ENCODE data around the gene KSR1. TPM values are rescaled to one million over a fixed set of nuclear protein-coding genes. Genes with fewer than 3 reads are reported as not detected.

KSR1 gene
- total RNA-seq, 8 experiments from 2014 or later: 11.2 to 34.1 (median 17.6) TPM

GRCh38 chr17:27595208-27595607 is 139.0 kb downstream of the KSR1 start:
- no peak overlapping the region for H3K27ac ChIP-seq
- no peak for ATAC-seq (replicated peaks in 6 of 8)
- no peak overlapping the region for H3K4me3 ChIP-seq
- 89 to 100% (median 100%) methylated on average over 1 to 2 of the region's 2 CpGs; no CpG with 5 or more reads in 5 of the 10 experiments for WGBS, 10 experiments
- in situ Hi-C loops (cut with MboI; ENCODE audit: low pct_unique_long_range_greater_than_20kb in 2 of 9, low sequenced_read_pairs in 9 of 9, unreplicated experiment in 9 of 9): loop anchor here in 7 of 9 experiments (10.0 to 25.0 kb wide), 7 partner anchors 60 to 358 kb away; partner anchors contain the start of gene KSR1 (in 4 of the 7)
- H3K4me1 ChIP-seq (replicated peaks in 1 of 2): peaks cover 0 to 5% of the 10 kb centered on the region in 2 donors

GRCh38 chr17:27596096-27596495 is 139.8 kb downstream of the KSR1 start:
- Histone ChIP-seq H3K4me3 (no peak overlapping the region), H3K4me1 (replicated peaks in 1 of 2) (peaks cover 0 to 11% of the 10 kb centered on the region in 2 donors), H3K27ac (no peak overlapping the region)
- ATAC-seq (replicated peaks in 6 of 8): no peak
- 17 to 95% (median 81%) methylated on average over 1 to 3 of the region's 4 CpGs; no CpG with 5 or more reads in 4 of the 10 experiments for WGBS, 10 experiments
- in situ Hi-C loops (cut with MboI; ENCODE audit: low pct_unique_long_range_greater_than_20kb in 2 of 9, low sequenced_read_pairs in 9 of 9, unreplicated experiment in 9 of 9): loop anchor here in 7 of 9 experiments (10.0 to 25.0 kb wide), 7 partner anchors 61 to 359 kb away; partner anchors contain the start of gene KSR1 (in 4 of the 7)

GRCh38 chr17:27596566-27597187 is 140.4 kb downstream of the KSR1 start:
- H3K4me3 ChIP-seq: no peak overlapping the region
- WGBS, 10 experiments: 0 to 100% (median 88%) methylated on average over 1 to 6 of the region's 9 CpGs
- in situ Hi-C loops (cut with MboI; ENCODE audit: low pct_unique_long_range_greater_than_20kb in 2 of 9, low sequenced_read_pairs in 9 of 9, unreplicated experiment in 9 of 9): loop anchor here in 7 of 9 experiments (10.0 to 25.0 kb wide), 7 partner anchors 62 to 359 kb away; partner anchors contain the start of gene KSR1 (in 4 of the 7)
- H3K27ac ChIP-seq: no peak overlapping the region
- ATAC-seq (replicated peaks in 6 of 8): no peak
- H3K4me1 ChIP-seq (replicated peaks in 1 of 2): peaks cover 0 to 11% of the 10 kb centered on the region in 2 donors

- Histone ChIP-seq H3K4me1 (replicated peaks in 1 of 2) (peaks cover 0 to 11% of the 10 kb centered on the region in 2 donors), H3K4me3 (no peak overlapping the region), H3K27ac (no peak overlapping the region)
- WGBS, 10 experiments: 95 to 100% (median 100%) methylated on average over 1 to 4 of the region's 10 CpGs; no CpG with 5 or more reads in 7 of the 10 experiments
- no peak for ATAC-seq (replicated peaks in 6 of 8)
- in situ Hi-C loops (cut with MboI; ENCODE audit: low pct_unique_long_range_greater_than_20kb in 2 of 9, low sequenced_read_pairs in 9 of 9, unreplicated experiment in 9 of 9): loop anchor here in 7 of 9 experiments (10.0 to 25.0 kb wide), 7 partner anchors 62 to 360 kb away; partner anchors contain the start of gene KSR1 (in 4 of the 7)
These were observed 140.9 kb downstream of the KSR1 start for GRCh38 chr17:27597188-27597580.

GRCh38 chr17:27597783-27598320 is 141.6 kb downstream of the KSR1 start:
- no peak overlapping the region for H3K4me3 ChIP-seq
- no peak overlapping the region for H3K27ac ChIP-seq
- WGBS, 10 experiments: 80 to 100% (median 85%) methylated on average over 1 to 2 of the region's 5 CpGs; no CpG with 5 or more reads in 6 of the 10 experiments
- ATAC-seq (replicated peaks in 6 of 8): no peak
- in situ Hi-C loops (cut with MboI; ENCODE audit: low pct_unique_long_range_greater_than_20kb in 2 of 9, low sequenced_read_pairs in 9 of 9, unreplicated experiment in 9 of 9): loop anchor here in 7 of 9 experiments (10.0 to 25.0 kb wide), 7 partner anchors 63 to 361 kb away; partner anchors contain the start of gene KSR1 (in 4 of the 7)
- peaks cover 0 to 11% of the 10 kb centered on the region in 2 donors for H3K4me1 ChIP-seq (replicated peaks in 1 of 2)

- ATAC-seq (replicated peaks in 6 of 8): peak in 3 of 8 experiments; percentile 4 to 33 (median 20)
- no peak overlapping the region for H3K27ac ChIP-seq
- 40 to 90% (median 80%) methylated on average over 1 to 7 of the region's 17 CpGs; no CpG with 5 or more reads in 1 of the 10 experiments for WGBS, 10 experiments
- H3K4me1 ChIP-seq (replicated peaks in 1 of 2): peaks cover 0 to 11% of the 10 kb centered on the region in 2 donors
- in situ Hi-C loops (cut with MboI; ENCODE audit: low pct_unique_long_range_greater_than_20kb in 2 of 9, low sequenced_read_pairs in 9 of 9, unreplicated experiment in 9 of 9): loop anchor here in 7 of 9 experiments (10.0 to 25.0 kb wide), 7 partner anchors 64 to 361 kb away; partner anchors contain the start of gene KSR1 (in 4 of the 7)
- no peak overlapping the region for H3K4me3 ChIP-seq
These were observed 142.2 kb downstream of the KSR1 start for GRCh38 chr17:27598337-27599050.

GRCh38 chr17:27600471-27600870 is 144.2 kb downstream of the KSR1 start:
- in situ Hi-C loops (cut with MboI; ENCODE audit: low pct_unique_long_range_greater_than_20kb in 2 of 9, low sequenced_read_pairs in 9 of 9, unreplicated experiment in 9 of 9): loop anchor here in 4 of 9 experiments (10.0 to 25.0 kb wide), 4 partner anchors 88 to 366 kb away; no protein-coding TSS in a partner anchor
- H3K27ac ChIP-seq: no peak overlapping the region
- ATAC-seq (replicated peaks in 6 of 8): peak in 4 of 8 experiments; percentile 11 to 74 (median 65)
- H3K4me1 ChIP-seq (replicated peaks in 1 of 2): peaks cover 0 to 11% of the 10 kb centered on the region in 2 donors
- 60 to 100% (median 77%) methylated on average over 1 to 8 of the region's 8 CpGs; no CpG with 5 or more reads in 2 of the 10 experiments for WGBS, 10 experiments
- no peak overlapping the region for H3K4me3 ChIP-seq

- in situ Hi-C loops (cut with MboI; ENCODE audit: low pct_unique_long_range_greater_than_20kb in 2 of 9, low sequenced_read_pairs in 9 of 9, unreplicated experiment in 9 of 9): loop anchor here in 4 of 9 experiments (10.0 to 25.0 kb wide), 4 partner anchors 89 to 367 kb away; no protein-coding TSS in a partner anchor
- peak; percentile 39 to 78 (median 58) for ATAC-seq (replicated peaks in 6 of 8)
- 13 to 100% (median 60%) methylated on average over 1 to 10 of the region's 11 CpGs; no CpG with 5 or more reads in 2 of the 10 experiments for WGBS, 10 experiments
- H3K4me1 ChIP-seq (replicated peaks in 1 of 2): peaks cover 0 to 11% of the 10 kb centered on the region in 2 donors
- H3K4me3 ChIP-seq: no peak overlapping the region
- no peak overlapping the region for H3K27ac ChIP-seq
These were observed 145.1 kb downstream of the KSR1 start for GRCh38 chr17:27601069-27601974.

- H3K4me3 ChIP-seq: no peak overlapping the region
- H3K4me1 ChIP-seq (replicated peaks in 1 of 2): peaks cover 0 to 11% of the 10 kb centered on the region in 2 donors
- in situ Hi-C loops (cut with MboI; ENCODE audit: low pct_unique_long_range_greater_than_20kb in 2 of 9, low sequenced_read_pairs in 9 of 9, unreplicated experiment in 9 of 9): loop anchor here in 4 of 9 experiments (10.0 to 25.0 kb wide), 4 partner anchors 90 to 367 kb away; no protein-coding TSS in a partner anchor
- no peak for ATAC-seq (replicated peaks in 6 of 8)
- no peak overlapping the region for H3K27ac ChIP-seq
- 0 to 85% (median 57%) methylated on average over 1 to 2 of the region's 2 CpGs; no CpG with 5 or more reads in 7 of the 10 experiments for WGBS, 10 experiments
These were observed 145.7 kb downstream of the KSR1 start for GRCh38 chr17:27601975-27602302.

GRCh38 chr17:27602721-27603420 is 146.6 kb downstream of the KSR1 start:
- Histone ChIP-seq H3K27ac (no peak overlapping the region), H3K4me3 (no peak overlapping the region), H3K4me1 (replicated peaks in 1 of 2) (peaks cover 0 to 11% of the 10 kb centered on the region in 2 donors)
- peak; percentile 51 to 79 (median 62) for ATAC-seq (replicated peaks in 6 of 8)
- in situ Hi-C loops (cut with MboI; ENCODE audit: low pct_unique_long_range_greater_than_20kb in 2 of 9, low sequenced_read_pairs in 9 of 9, unreplicated experiment in 9 of 9): loop anchor here in 4 of 9 experiments (10.0 to 25.0 kb wide), 4 partner anchors 91 to 368 kb away; no protein-coding TSS in a partner anchor
- WGBS, 10 experiments: 25 to 100% (median 77%) methylated on average over 2 to 8 of the region's 15 CpGs; no CpG with 5 or more reads in 2 of the 10 experiments

- peak in 4 of 8 experiments; percentile 4 to 42 (median 16) for ATAC-seq (replicated peaks in 6 of 8)
- no peak overlapping the region for H3K27ac ChIP-seq
- H3K4me1 ChIP-seq (replicated peaks in 1 of 2): peaks cover 0 to 10% of the 10 kb centered on the region in 2 donors
- 80% methylated on average over 1 of the region's 2 CpGs; no CpG with 5 or more reads in 9 of the 10 experiments for WGBS, 10 experiments
- no peak overlapping the region for H3K4me3 ChIP-seq
- in situ Hi-C loops (cut with MboI; ENCODE audit: low pct_unique_long_range_greater_than_20kb in 2 of 9, low sequenced_read_pairs in 9 of 9, unreplicated experiment in 9 of 9): loop anchor here in 4 of 9 experiments (10.0 to 25.0 kb wide), 4 partner anchors 91 to 369 kb away; no protein-coding TSS in a partner anchor
These were observed 147.1 kb downstream of the KSR1 start for GRCh38 chr17:27603421-27603770.
